AG04449 (cell line): Measurements from ENCODE around the gene AK8.

ENCODE experiments used
- CTCF ChIA-PET: fragments of 350-600 bp; formaldehyde crosslinking; extraction: SDS; loops from one replicate; lab custom pipeline; 2021; ENCODE audit warnings: antibody characterized with exemption; lab: Yijun Ruan, JAX
- POLR2A ChIA-PET: fragments of 400-600, 350-600 bp; formaldehyde crosslinking; extraction: SDS; loops from one replicate; lab custom pipeline; 2020; ENCODE audit warnings: antibody characterized with exemption, inconsistent platforms; lab: Yijun Ruan, JAX
- DNase-seq: peaks from one replicate; pipeline ENCODE4 v3.0.0-alpha.2; 2010; ENCODE audit warnings: low read depth, low spot score
- H3K4me3 ChIP-seq: 2 replicates; pipeline ENCODE4 v1.5.1; 2011; ENCODE audit warnings: low read depth, mild to moderate bottlenecking, control low read depth, low read length
- CTCF ChIP-seq: IDR thresholded peaks from one replicate; pipeline ENCODE4 v1.5.1; 2011; ENCODE audit warnings: mild to moderate bottlenecking, moderate library complexity, low read length, control low read depth, inconsistent platforms; ENCODE audit not compliant: insufficient read depth; ENCODE audit errors: missing control alignments

Gene AK8

GRCh38 chr9:132679946-132680625 lies 198.0 kb downstream of the AK8 start:
- DNase-seq: no peak
- POLR2A ChIA-PET: no interaction called here
- no peak overlapping the region for H3K4me3 ChIP-seq
- CTCF ChIA-PET: no interaction called here
- no peak for TF ChIP-seq CTCF

GRCh38 chr9:132677976-132678375 lies 200.1 kb downstream of the AK8 start:
- CTCF ChIA-PET: no interaction called here
- TF ChIP-seq CTCF: no peak
- POLR2A ChIA-PET: no interaction called here
- no peak overlapping the region for H3K4me3 ChIP-seq
- no peak for DNase-seq
